Suprapubic skin (tissue), 4 donors: ENCODE measurements around the gene EPHA2.

ENCODE experiments used
- POLR2A ChIP-seq, 2 donors: fragments of 450-650 bp; IDR thresholded peaks; one replicate each; pipeline ENCODE4 v1.6.1; 2017; ENCODE audit warnings: antibody characterized with exemption in 2 of 2, mild to moderate bottlenecking in 2 of 2, moderate library complexity in 2 of 2
- POLR2AphosphoS5 ChIP-seq, 3 donors: sonication (generic); formaldehyde crosslinking; IDR thresholded peaks; one replicate each; pipeline ENCODE4 v1.6.1; 2017; ENCODE audit warnings: antibody characterized with exemption in 3 of 3
- TF ChIP-seq, protein P1 (sequence below), 2 donors: fragments of 200-600 bp in 1 of 2; fragments of 450-650 bp in 1 of 2; sonication (generic) in 1 of 2; IDR thresholded peaks; one replicate each; pipeline ENCODE4 v1.5.1; 2016 to 2019; ENCODE audit warnings: antibody characterized with exemption in 2 of 2, mild to moderate bottlenecking in 1 of 2, moderate library complexity in 1 of 2

DNA sequence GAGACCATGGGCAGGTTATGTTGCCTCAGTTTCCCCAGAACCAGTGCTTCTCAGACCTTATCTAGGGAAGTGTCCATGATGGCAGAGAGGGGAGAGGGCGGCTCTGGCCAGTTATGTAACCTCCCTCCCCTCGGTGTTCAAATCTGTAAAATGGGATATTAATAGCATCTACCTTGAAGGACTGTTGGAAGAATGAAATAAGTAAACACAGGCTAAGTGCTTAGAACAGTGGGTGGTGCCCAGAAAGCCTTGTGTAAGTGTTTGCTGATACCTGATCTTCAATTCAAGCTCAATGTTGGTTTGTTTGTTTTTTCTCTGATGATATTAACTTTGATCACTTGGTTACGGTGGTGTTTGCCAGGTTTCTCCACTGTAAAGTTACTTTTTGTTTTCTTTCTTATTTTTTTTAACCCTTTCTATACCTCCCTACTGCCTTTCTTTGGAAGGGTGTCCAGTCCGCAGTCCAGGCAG lies 34.9 kb downstream of the EPHA2 start:
- TF ChIP-seq, protein P1, sequence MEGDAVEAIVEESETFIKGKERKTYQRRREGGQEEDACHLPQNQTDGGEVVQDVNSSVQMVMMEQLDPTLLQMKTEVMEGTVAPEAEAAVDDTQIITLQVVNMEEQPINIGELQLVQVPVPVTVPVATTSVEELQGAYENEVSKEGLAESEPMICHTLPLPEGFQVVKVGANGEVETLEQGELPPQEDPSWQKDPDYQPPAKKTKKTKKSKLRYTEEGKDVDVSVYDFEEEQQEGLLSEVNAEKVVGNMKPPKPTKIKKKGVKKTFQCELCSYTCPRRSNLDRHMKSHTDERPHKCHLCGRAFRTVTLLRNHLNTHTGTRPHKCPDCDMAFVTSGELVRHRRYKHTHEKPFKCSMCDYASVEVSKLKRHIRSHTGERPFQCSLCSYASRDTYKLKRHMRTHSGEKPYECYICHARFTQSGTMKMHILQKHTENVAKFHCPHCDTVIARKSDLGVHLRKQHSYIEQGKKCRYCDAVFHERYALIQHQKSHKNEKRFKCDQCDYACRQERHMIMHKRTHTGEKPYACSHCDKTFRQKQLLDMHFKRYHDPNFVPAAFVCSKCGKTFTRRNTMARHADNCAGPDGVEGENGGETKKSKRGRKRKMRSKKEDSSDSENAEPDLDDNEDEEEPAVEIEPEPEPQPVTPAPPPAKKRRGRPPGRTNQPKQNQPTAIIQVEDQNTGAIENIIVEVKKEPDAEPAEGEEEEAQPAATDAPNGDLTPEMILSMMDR (IDR thresholded peaks at IDR 0.05): no peak
- TF ChIP-seq POLR2AphosphoS5 (IDR thresholded peaks at IDR 0.05) (no peak), POLR2A (IDR thresholded peaks at IDR 0.05) (no peak)
